Astrocyte (in vitro differentiated cells and primary cell): ENCODE measurements around the gene AQP5.

Source experiments
- CTCF ChIP-seq: IDR thresholded peaks from 2 replicates; pipeline ENCODE4 v1.5.1; 2011; ENCODE audit warnings: low read depth, mild to moderate bottlenecking, inconsistent platforms, low read length, moderate library complexity; ENCODE audit not compliant: insufficient read depth
- EZH2 ChIP-seq: IDR thresholded peaks from 2 replicates; pipeline ENCODE4 v1.6.1; 2012; ENCODE audit warnings: mild to moderate bottlenecking, low read length, inconsistent platforms; ENCODE audit not compliant: insufficient read depth

DNA sequence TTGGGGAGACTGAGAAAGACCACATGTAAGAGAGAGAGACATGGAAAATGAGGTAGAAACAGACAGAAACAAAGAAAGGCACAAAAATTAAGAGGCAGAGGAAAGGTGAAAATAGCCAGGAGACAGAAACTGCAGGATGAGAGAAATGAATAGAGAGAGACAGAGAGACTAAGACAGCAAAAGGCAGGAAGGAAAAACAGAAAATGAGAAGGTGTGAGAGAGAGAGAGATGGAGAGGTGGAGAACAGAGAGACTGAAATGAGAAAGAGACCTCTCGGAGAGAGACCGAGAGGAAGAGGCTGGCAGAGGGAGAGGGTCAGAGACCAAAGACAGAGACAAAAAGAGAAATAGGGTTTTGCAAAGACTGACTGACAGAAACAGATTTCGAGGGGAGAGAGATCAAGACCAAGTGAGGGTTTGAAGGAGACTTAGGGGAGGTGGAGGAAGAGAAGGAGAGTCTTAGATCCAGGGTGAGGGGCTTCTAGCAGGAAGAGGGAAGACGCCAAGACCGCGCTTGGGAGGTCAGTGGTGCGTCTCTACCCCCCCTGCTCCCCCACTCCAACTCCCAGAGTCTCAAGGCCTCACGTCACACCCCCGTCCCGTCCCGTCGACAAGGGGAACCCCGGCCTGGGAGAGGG is 1.1 kb upstream of the AQP5 start:
- TF ChIP-seq CTCF (no peak), EZH2 (no peak)
